GM12878 (cell line): ENCODE data around the gene SYNGR2. TPM values are rescaled to one million over a fixed set of nuclear protein-coding genes. Genes with fewer than 3 reads are reported as not detected.

Experiments
- BACH1 ChIP-seq: fragments of 450-650 bp; IDR thresholded peaks from 2 replicates; pipeline ENCODE4 v1.6.1; 2017; ENCODE audit warnings: mild to moderate bottlenecking, borderline replicate concordance
- BCL11A ChIP-seq: IDR thresholded peaks from 2 replicates; pipeline ENCODE4 v1.6.1; 2011; ENCODE audit warnings: low read depth, low read length
- BRCA1 ChIP-seq: IDR thresholded peaks from 2 replicates; pipeline ENCODE4 v1.6.1; 2011; ENCODE audit warnings: low read depth, low read length, improper control_type of control experiment
- CREB1 ChIP-seq: IDR thresholded peaks from 2 replicates; pipeline ENCODE4 v1.6.1; 2012; ENCODE audit warnings: low read depth, mild to moderate bottlenecking, inconsistent platforms
- CREM ChIP-seq: IDR thresholded peaks from 2 replicates; pipeline ENCODE4 v1.6.1; 2014; ENCODE audit warnings: antibody characterized with exemption, low read depth
- EGR1 ChIP-seq, 2 experiments: IDR thresholded peaks; 1 replicate in 1 of 2; 2 replicates in 1 of 2; pipeline ENCODE4 v1.6.1; 2011 to 2012; ENCODE audit warnings: low read depth in 2 of 2, low read length in 2 of 2, borderline replicate concordance in 1 of 2, mild to moderate bottlenecking in 1 of 2, moderate library complexity in 1 of 2
- ESRRA ChIP-seq: IDR thresholded peaks from 2 replicates; pipeline ENCODE4 v1.6.1; 2012; ENCODE audit warnings: mild to moderate bottlenecking, low read length, improper control_type of control experiment
- GATAD2B ChIP-seq: fragments of 450-650 bp; conservative IDR thresholded peaks from 2 replicates; pipeline ENCODE4 v1.6.1; 2017; ENCODE audit warnings: low read depth, mild to moderate bottlenecking, moderate library complexity
- HCFC1 ChIP-seq: fragments of 150-350 bp; IDR thresholded peaks from 2 replicates; pipeline ENCODE4 v1.6.1; 2014; ENCODE audit warnings: low read length
- HDAC2 ChIP-seq: fragments of 200-600 bp; sonication (generic); IDR thresholded peaks from 2 replicates; pipeline ENCODE4 v1.6.1; 2017
- JUNB ChIP-seq: IDR thresholded peaks from 2 replicates; pipeline ENCODE4 v1.6.1; 2016; ENCODE audit warnings: antibody characterized with exemption, mild to moderate bottlenecking
- MEF2A ChIP-seq: IDR thresholded peaks from 2 replicates; pipeline ENCODE4 v1.6.1; 2011; ENCODE audit warnings: low read depth, mild to moderate bottlenecking, low read length, moderate library complexity; ENCODE audit not compliant: insufficient read depth
- MEF2B ChIP-seq: fragments of 450-650 bp; IDR thresholded peaks from 2 replicates; pipeline ENCODE4 v1.6.1; 2018; ENCODE audit warnings: mild to moderate bottlenecking, moderate library complexity; ENCODE audit not compliant: partially characterized antibody, poor library complexity, severe bottlenecking
- PAX8 ChIP-seq: fragments of 450-650 bp; IDR thresholded peaks from 2 replicates; pipeline ENCODE4 v1.6.1; 2017; ENCODE audit warnings: mild to moderate bottlenecking, moderate library complexity
- POLR2A ChIP-seq: IDR thresholded peaks from 2 replicates; pipeline ENCODE4 v1.6.1; 2011; ENCODE audit warnings: low read depth, mild to moderate bottlenecking, low read length
- RUNX3 ChIP-seq: IDR thresholded peaks from 2 replicates; pipeline ENCODE4 v1.6.1; 2012; ENCODE audit warnings: low read length, inconsistent platforms
- SP1 ChIP-seq: IDR thresholded peaks from one replicate; pipeline ENCODE4 v1.6.1; 2011; ENCODE audit warnings: low read depth, low read length
- ZSCAN29 ChIP-seq: fragments of 450-650 bp; IDR thresholded peaks from 2 replicates; pipeline ENCODE4 v1.6.1; 2017; ENCODE audit warnings: mild to moderate bottlenecking, moderate library complexity
- polyA plus RNA-seq, 11 experiments: library from polyadenylated mRNA; depleted of rRNA in 4 of 11; unstranded in 6 of 11; stranded (reverse) in 5 of 11; fragments of >200 nt; fragmentation: Nextera tagmentation in 4 of 11; fragmentation: Illumina TruSeq in 1 of 11; extraction: Ambion mirVana in 4 of 11; extraction: Trizol in 1 of 11; gene quantifications; 1 replicate in 1 of 11; 2 replicates in 10 of 11; pipeline versions ENCODE4 v1.2.1 to v1.2.3, GENCODE V29; 2011 to 2016; ENCODE audit warnings: inconsistent platforms in 2 of 11, missing spikeins in 2 of 11, low read depth in 1 of 11
- total RNA-seq, 4 experiments: library from RNA; depleted of rRNA in 3 of 4; stranded (reverse); fragments of >200 nt in 3 of 4; fragmentation: Illumina TruSeq in 1 of 4; extraction: Trizol in 1 of 4; gene quantifications; 2 replicates each; pipeline versions ENCODE4 v1.2.1 to v1.2.3, GENCODE V29; 2013 to 2021
- TF ChIP-seq, protein P1 (sequence below): fragments of 450-650 bp; formaldehyde crosslinking; IDR thresholded peaks from 2 replicates; pipeline ENCODE4 v1.4.0; 2020; ENCODE audit warnings: mild to moderate bottlenecking, moderate library complexity
- TF ChIP-seq, protein P2 (sequence below): fragments of 450-650 bp; formaldehyde crosslinking; IDR thresholded peaks from 2 replicates; pipeline ENCODE4 v1.5.0; 2022; ENCODE audit warnings: mild to moderate bottlenecking, missing genetic modification characterization
- TF ChIP-seq, protein P3 (sequence below): fragments of 450-650 bp; IDR thresholded peaks from 2 replicates; pipeline ENCODE4 v1.6.1; 2016; ENCODE audit warnings: mild to moderate bottlenecking
- TF ChIP-seq, protein P4 (sequence below): fragments of 450-650 bp; IDR thresholded peaks from 2 replicates; pipeline ENCODE4 v1.6.1; 2017; ENCODE audit warnings: antibody characterized with exemption, mild to moderate bottlenecking, moderate library complexity

SYNGR2 gene
- total and polyA plus RNA-seq, 10 of the 15 experiments (the other 5 are each of a cell fraction or from before 2014, with no cell fraction given) = 4.4 to 529 (median 261) TPM

DNA sequence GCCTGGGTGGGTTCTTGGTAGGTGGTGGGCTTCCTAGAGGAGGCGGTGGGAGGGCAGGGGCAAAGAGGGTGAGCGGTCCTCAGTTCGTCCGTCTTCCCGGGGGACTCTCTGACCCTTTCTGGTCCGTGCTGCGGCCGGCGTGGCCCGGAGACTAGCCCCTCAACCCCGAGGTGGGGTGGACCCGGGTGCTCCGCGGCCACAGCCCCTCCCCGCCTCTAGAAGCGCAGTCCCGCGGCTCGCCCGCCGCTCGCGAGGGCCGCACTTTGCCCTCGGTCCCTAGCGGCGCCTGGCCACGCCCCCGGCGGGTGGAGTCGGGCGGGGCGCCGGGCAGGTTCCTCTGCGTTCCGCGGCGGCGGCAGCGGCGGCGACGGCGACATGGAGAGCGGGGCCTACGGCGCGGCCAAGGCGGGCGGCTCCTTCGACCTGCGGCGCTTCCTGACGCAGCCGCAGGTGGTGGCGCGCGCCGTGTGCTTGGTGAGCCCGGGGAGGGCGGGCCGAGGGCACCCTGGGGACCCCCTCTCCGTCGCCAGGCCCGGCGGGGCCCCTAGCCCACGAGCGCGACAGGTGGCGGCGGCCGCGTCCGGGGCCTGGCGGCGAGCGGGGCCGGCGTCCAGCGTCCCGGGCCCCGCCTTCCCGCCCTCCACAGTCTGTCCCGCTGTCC, at the start of gene SYNGR2 (continued):
- peak in 1 of 2 experiments; percentile 53; a peak in 1 of 3 replicates for TF ChIP-seq EGR1 (IDR thresholded peaks at IDR 0.05; ENCODE audit: borderline replicate concordance in 1 of 2, low read depth in 2 of 2, low read length in 2 of 2)
- no peak for TF ChIP-seq ZSCAN29
- peak; percentile 61 for TF ChIP-seq MEF2B
- peak; percentile 64 for TF ChIP-seq SP1
- TF ChIP-seq RUNX3 = peak; percentile 47
- TF ChIP-seq CREM = no peak
- TF ChIP-seq HCFC1 = no peak
- no peak for TF ChIP-seq ESRRA
- TF ChIP-seq PAX8 = no peak
- no peak for TF ChIP-seq BCL11A
- TF ChIP-seq BACH1 = peak; percentile 75
- TF ChIP-seq, protein P1, sequence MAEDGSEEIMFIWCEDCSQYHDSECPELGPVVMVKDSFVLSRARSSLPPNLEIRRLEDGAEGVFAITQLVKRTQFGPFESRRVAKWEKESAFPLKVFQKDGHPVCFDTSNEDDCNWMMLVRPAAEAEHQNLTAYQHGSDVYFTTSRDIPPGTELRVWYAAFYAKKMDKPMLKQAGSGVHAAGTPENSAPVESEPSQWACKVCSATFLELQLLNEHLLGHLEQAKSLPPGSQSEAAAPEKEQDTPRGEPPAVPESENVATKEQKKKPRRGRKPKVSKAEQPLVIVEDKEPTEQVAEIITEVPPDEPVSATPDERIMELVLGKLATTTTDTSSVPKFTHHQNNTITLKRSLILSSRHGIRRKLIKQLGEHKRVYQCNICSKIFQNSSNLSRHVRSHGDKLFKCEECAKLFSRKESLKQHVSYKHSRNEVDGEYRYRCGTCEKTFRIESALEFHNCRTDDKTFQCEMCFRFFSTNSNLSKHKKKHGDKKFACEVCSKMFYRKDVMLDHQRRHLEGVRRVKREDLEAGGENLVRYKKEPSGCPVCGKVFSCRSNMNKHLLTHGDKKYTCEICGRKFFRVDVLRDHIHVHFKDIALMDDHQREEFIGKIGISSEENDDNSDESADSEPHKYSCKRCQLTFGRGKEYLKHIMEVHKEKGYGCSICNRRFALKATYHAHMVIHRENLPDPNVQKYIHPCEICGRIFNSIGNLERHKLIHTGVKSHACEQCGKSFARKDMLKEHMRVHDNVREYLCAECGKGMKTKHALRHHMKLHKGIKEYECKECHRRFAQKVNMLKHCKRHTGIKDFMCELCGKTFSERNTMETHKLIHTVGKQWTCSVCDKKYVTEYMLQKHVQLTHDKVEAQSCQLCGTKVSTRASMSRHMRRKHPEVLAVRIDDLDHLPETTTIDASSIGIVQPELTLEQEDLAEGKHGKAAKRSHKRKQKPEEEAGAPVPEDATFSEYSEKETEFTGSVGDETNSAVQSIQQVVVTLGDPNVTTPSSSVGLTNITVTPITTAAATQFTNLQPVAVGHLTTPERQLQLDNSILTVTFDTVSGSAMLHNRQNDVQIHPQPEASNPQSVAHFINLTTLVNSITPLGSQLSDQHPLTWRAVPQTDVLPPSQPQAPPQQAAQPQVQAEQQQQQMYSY (CRISPR knock-in tag) = no peak
- TF ChIP-seq GATAD2B = peak; percentile 95
- no peak for TF ChIP-seq MEF2A
- peak; percentile 80 for TF ChIP-seq POLR2A
- TF ChIP-seq CREB1 = no peak
- no peak for TF ChIP-seq HDAC2
- TF ChIP-seq, protein P2, sequence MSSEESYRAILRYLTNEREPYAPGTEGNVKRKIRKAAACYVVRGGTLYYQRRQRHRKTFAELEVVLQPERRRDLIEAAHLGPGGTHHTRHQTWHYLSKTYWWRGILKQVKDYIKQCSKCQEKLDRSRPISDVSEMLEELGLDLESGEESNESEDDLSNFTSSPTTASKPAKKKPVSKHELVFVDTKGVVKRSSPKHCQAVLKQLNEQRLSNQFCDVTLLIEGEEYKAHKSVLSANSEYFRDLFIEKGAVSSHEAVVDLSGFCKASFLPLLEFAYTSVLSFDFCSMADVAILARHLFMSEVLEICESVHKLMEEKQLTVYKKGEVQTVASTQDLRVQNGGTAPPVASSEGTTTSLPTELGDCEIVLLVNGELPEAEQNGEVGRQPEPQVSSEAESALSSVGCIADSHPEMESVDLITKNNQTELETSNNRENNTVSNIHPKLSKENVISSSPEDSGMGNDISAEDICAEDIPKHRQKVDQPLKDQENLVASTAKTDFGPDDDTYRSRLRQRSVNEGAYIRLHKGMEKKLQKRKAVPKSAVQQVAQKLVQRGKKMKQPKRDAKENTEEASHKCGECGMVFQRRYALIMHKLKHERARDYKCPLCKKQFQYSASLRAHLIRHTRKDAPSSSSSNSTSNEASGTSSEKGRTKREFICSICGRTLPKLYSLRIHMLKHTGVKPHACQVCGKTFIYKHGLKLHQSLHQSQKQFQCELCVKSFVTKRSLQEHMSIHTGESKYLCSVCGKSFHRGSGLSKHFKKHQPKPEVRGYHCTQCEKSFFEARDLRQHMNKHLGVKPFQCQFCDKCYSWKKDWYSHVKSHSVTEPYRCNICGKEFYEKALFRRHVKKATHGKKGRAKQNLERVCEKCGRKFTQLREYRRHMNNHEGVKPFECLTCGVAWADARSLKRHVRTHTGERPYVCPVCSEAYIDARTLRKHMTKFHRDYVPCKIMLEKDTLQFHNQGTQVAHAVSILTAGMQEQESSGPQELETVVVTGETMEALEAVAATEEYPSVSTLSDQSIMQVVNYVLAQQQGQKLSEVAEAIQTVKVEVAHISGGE = no peak
- TF ChIP-seq JUNB = peak; percentile 77
- TF ChIP-seq, protein P3, sequence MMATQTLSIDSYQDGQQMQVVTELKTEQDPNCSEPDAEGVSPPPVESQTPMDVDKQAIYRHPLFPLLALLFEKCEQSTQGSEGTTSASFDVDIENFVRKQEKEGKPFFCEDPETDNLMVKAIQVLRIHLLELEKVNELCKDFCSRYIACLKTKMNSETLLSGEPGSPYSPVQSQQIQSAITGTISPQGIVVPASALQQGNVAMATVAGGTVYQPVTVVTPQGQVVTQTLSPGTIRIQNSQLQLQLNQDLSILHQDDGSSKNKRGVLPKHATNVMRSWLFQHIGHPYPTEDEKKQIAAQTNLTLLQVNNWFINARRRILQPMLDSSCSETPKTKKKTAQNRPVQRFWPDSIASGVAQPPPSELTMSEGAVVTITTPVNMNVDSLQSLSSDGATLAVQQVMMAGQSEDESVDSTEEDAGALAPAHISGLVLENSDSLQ = no peak
- peak; percentile 58; the same call in 1 of the 2 replicates for TF ChIP-seq BRCA1
- TF ChIP-seq, protein P4, sequence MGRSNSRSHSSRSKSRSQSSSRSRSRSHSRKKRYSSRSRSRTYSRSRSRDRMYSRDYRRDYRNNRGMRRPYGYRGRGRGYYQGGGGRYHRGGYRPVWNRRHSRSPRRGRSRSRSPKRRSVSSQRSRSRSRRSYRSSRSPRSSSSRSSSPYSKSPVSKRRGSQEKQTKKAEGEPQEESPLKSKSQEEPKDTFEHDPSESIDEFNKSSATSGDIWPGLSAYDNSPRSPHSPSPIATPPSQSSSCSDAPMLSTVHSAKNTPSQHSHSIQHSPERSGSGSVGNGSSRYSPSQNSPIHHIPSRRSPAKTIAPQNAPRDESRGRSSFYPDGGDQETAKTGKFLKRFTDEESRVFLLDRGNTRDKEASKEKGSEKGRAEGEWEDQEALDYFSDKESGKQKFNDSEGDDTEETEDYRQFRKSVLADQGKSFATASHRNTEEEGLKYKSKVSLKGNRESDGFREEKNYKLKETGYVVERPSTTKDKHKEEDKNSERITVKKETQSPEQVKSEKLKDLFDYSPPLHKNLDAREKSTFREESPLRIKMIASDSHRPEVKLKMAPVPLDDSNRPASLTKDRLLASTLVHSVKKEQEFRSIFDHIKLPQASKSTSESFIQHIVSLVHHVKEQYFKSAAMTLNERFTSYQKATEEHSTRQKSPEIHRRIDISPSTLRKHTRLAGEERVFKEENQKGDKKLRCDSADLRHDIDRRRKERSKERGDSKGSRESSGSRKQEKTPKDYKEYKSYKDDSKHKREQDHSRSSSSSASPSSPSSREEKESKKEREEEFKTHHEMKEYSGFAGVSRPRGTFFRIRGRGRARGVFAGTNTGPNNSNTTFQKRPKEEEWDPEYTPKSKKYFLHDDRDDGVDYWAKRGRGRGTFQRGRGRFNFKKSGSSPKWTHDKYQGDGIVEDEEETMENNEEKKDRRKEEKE = 0 out of 2 replicates have a peak, but pooled peaks have one; percentile 39
